Spleen (tissue), 7 donors: ENCODE measurements around the gene PDE3A.

ENCODE experiments used
- CTCF ChIP-seq, 11 experiments: fragments of 200-600 bp in 7 of 11; fragments of 450-650 bp in 4 of 11; sonication (generic) in 4 of 11; IDR thresholded peaks in 8 of 11; conservative IDR thresholded peaks in 3 of 11; 1 replicate in 7 of 11; 2 replicates in 4 of 11; pipeline versions ENCODE4 v1.4.0 to v1.8.0; 2016 to 2021; ENCODE audit warnings: antibody characterized with exemption in 11 of 11, inconsistent platforms in 4 of 11, mild to moderate bottlenecking in 1 of 11
- POLR2A ChIP-seq, 3 donors: fragments of 450-650 bp; IDR thresholded peaks; one replicate each; pipeline ENCODE4 v1.5.1; 2017; ENCODE audit warnings: antibody characterized with exemption in 3 of 3, mild to moderate bottlenecking in 1 of 3
- donor health status: DM: no; HTN: no; CAD: no; lungs with moderate emphysema.
- donor health status: DM: no; HTN: no; CAD: no.
- donor health status: DM: no; HTN: no; CAD: no.

DNA sequence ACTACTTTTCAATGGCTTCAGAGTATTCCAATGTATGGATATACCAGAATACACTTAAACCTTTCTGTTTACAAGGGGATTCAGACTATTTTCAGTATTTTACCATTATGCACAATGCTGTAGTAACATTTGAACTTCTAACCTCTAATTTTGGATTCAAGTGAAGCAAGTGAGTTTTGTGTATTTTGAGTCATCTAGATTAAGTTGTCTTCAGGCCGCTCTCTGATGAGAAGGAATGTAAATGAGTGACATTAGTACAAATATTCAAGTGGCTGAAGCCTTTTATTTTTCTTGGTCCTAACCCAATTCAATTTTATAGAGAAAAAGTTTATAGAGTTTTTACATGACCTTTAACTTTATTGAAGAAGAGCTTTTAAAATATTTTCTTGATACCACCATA lies 125.6 kb downstream of the PDE3A start:
- TF ChIP-seq CTCF (IDR thresholded peaks at IDR 0.05 in 8 of 11, conservative IDR thresholded peaks at IDR 0.05 in 3 of 11) (no peak), POLR2A (IDR thresholded peaks at IDR 0.05) (no peak)
